ENCODE results near the gene PPP1R15B. TPM values are rescaled to one million over a fixed set of nuclear protein-coding genes. Genes with fewer than 3 reads are reported as not detected.
"Not testable (repeated sequence)": the region's sequence is repeated elsewhere in the genome, so short reads cannot be mapped to it uniquely, and the experiment has no call there.

Gene PPP1R15B
- total and polyA plus RNA-seq, 2 donors, result 28.3 to 45.2 TPM

DNA sequence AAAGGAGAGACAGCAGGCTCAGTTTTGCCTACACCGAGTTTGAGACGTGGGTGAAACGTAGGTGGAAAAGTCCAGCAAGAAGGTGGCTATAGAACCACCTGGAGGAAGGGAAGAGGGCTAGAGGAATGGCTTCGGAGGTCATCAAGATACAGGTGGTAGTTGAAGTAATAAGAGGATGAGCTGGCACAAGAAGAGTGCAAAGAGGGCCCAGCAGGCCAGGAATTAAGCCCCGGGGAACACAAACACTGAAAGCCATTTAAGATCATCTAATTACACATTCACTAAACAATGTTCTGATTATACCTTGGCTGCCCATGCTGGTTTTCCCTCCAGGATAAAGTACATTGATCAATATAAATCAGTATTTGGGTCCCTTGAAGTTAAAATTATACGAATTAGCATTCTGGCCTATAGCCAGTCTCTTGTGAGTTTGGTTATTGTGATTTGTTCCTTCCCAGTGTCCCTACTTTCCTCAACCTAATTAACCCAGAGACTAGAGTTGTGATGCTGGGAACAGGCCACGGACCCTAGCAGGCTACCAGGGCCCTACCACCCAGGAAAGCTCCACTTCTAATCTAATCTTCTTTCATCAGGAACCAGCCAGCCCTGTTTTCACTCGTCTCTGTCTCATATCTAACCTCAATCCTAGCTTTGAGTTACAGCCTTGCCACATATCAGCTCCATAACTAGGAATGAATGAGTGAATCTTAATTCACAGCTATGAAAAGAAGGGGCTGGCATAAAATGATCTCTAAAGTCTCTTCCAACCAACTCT, 26.4 kb upstream of the PPP1R15B start:
- Histone ChIP-seq H3K36me3 (ENCODE audit: insufficient read depth) (peaks cover 2% of the 10 kb centered on the region), H3K27ac (ENCODE audit: low read depth) (no peak overlapping the region), H3K4me1 (ENCODE audit: insufficient read depth) (no peaks in the 10 kb centered on the region), H3K4me3 (ENCODE audit: low read depth, low read length) (no peak overlapping the region)
- DNase-seq (ENCODE audit: extremely low spot score), result no peak
- 77% methylated on average over 8 of the region's 8 CpGs for WGBS

DNA sequence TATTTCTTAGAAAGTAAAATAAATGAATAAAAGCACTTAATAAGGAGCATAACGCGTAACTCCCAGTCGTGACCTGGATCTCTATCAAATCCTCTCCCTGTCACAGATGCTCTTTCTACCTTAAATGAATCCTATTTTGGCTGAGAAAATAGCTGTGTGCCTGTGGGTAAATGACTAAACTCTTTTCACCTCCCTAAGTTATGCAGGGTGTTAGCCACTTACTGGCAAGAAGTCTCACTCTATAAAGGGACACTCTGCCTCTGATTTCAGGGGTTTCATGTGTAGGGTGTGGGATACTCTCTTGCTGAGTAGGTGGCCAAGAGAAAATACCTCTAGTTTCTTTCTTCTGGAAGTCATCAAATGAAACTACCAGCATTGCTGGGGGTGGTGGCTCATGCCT, 24.3 kb upstream of the PPP1R15B start:
- Histone ChIP-seq H3K36me3 (ENCODE audit: insufficient read depth) (peaks cover 2% of the 10 kb centered on the region), H3K27ac (ENCODE audit: low read depth) (no peak overlapping the region)
- DNase-seq (ENCODE audit: extremely low spot score), result no peak

DNA sequence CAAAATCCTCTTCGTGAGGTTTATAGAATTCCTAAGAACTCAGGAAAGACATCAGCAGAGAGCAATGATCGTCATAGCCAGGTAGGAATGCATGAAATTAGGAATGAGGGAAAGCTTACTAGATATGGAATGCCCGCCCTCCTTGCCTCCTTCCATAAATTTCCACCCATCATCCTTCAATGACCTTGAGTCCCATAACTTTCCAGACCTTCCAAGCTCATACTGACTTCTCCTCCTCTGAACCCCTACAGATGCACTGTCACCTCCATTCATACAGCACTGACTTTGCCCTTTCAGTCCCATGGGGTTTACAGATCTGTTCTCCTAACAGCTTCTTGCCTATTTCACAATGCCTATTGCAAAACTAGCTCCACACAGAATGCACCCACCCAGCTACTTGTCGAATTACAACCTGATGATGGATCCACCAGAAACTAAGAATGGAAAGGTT, 23.8 kb upstream of the PPP1R15B start:
- no peaks in the 10 kb centered on the region for H3K4me1 ChIP-seq (ENCODE audit: insufficient read depth)
- no peak overlapping the region for H3K27ac ChIP-seq (ENCODE audit: low read depth)
- WGBS, result 82% methylated on average over 4 of the region's 4 CpGs
- H3K36me3 ChIP-seq (ENCODE audit: insufficient read depth), result peaks cover 2% of the 10 kb centered on the region
- H3K4me3 ChIP-seq (ENCODE audit: low read depth, low read length), result no peak overlapping the region
- no peak for DNase-seq (ENCODE audit: extremely low spot score)

More for the DNA sequence above, 24.3 kb upstream of the PPP1R15B start:
- Histone ChIP-seq H3K4me1 (ENCODE audit: insufficient read depth) (no peaks in the 10 kb centered on the region), H3K4me3 (ENCODE audit: low read depth, low read length) (no peak overlapping the region)
- 93% methylated on average over 3 of the region's 3 CpGs for WGBS

DNA sequence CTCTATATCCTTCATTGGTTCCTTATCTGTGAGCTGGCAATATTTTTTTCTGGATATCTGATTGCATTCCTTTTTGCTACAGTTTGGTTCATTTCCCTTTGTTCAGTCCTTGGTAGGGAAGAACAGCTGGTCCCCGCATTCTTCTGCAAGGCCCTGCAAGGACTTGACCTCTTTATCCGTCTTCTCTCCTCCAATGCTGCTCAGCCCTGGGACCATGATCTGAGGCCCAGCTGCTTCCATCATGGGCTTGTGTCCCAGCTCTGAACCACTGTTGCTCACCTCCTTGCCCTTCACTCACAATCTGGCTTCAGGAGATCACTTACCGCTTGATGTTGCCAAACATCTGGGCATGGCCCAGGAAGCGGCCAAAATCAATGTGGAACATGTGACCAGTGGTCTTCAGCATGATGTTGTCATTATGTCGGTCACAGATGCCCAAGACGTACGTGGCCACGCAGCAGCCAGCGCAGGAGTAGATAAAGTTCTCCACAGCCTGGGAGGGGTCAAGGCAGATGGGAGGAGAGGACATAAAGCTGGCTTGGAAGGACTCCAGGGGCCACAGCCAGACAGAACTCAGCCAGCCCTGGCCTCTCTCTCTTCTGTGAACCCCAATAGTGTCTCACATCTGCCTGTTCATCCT, 22.6 kb upstream of the PPP1R15B start:
- DNase-seq (ENCODE audit: extremely low spot score), result no peak
- no peak overlapping the region for H3K27ac ChIP-seq (ENCODE audit: low read depth)
- WGBS, result 84% methylated on average over 9 of the region's 9 CpGs
- peaks cover 2% of the 10 kb centered on the region for H3K36me3 ChIP-seq (ENCODE audit: insufficient read depth)
- no peaks in the 10 kb centered on the region for H3K4me1 ChIP-seq (ENCODE audit: insufficient read depth)
- no peak overlapping the region for H3K4me3 ChIP-seq (ENCODE audit: low read depth, low read length)

DNA sequence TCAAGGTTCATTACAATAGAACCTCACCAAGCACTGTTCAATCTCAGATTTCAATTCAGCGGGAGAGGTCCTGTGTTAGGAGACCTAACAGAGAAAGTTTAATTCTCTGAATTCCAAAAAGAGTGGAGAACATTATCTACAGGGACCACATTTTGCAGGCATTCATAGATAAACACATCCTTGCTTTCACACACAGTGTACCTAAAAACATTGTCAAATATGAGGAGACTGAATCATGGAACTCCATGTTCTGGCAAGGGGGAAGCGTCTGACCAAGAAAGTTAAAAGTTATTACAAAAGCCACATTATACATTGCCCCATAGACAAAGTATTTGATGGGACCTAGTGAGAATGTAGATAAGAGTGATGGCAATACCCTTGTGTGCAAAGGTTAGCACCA, 21.1 kb upstream of the PPP1R15B start:
- DNase-seq (ENCODE audit: extremely low spot score), result no peak
- 94% methylated on average over 2 of the region's 2 CpGs for WGBS
- H3K27ac ChIP-seq (ENCODE audit: low read depth), result no peak overlapping the region
- H3K4me3 ChIP-seq (ENCODE audit: low read depth, low read length), result no peak overlapping the region
- H3K36me3 ChIP-seq (ENCODE audit: insufficient read depth), result peaks cover 2% of the 10 kb centered on the region
- no peaks in the 10 kb centered on the region for H3K4me1 ChIP-seq (ENCODE audit: insufficient read depth)

DNA sequence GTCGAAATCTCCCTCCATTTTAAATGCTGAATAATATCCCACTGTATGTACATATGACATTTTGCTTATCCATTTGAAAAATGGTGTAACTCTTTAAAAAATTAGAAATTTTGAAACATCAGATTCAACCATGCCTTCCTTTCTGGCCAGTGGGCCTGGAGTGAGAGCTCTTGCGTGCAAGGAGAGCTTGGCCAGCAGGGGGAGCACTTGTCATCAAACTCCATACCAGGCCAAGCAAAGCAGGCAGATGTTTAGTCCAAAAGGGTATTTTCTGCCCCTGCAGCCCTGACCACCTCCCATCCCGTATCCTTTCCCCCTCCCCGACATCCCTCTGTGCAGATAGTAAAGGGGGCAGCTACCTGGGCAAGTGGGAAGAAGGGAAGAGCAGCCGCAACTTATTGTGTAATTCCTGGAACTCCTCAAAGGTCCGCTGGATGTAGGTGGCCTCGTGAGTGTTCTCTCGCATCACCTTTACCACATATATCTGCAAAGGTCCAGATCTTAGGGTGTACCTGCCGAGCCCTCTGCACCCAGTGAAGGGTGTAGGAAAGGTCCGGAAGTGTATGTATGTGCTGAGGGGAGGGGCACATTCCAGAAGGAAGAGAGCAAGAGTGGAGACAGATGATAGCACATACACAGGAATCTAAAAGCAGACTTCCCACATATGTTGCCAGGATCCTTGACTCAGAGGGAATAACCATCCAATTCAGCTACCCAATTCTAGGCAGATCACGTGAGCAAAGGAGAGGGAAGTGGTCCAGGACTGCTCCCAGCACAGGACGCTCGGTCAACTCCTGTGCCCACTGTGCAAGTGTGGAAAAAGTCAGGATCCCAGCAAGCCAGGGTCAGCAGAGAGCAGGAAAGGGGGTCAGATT, 19.9 kb upstream of the PPP1R15B start:
- Histone ChIP-seq H3K27ac (ENCODE audit: low read depth) (no peak overlapping the region), H3K36me3 (ENCODE audit: insufficient read depth) (peaks cover 2% of the 10 kb centered on the region), H3K4me3 (ENCODE audit: low read depth, low read length) (no peak overlapping the region), H3K4me1 (ENCODE audit: insufficient read depth) (no peaks in the 10 kb centered on the region)
- 47% methylated on average over 13 of the region's 13 CpGs for WGBS
- no peak for DNase-seq (ENCODE audit: extremely low spot score)

DNA sequence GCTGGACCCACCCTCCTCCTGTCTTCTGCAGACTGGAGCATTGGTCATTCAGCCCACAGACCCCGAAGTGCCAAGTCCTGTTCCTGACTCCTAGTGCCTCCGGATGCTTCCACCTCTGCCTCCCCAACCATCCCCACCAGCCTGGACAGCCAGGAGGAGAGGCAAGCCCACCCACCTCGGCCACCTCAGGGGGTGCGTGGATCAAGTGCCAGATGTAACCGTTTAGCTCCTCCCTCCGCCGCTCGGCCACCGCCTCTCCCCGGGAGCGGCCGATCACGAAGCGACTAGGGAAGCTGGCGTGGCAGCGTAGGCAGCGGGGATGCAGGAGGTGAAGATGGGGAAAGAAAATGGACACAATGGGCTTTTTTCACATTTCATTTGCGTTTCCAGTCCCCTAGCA, 18.1 kb upstream of the PPP1R15B start:
- H3K4me1 ChIP-seq (ENCODE audit: insufficient read depth), result no peaks in the 10 kb centered on the region
- H3K27ac ChIP-seq (ENCODE audit: low read depth), result no peak overlapping the region
- H3K4me3 ChIP-seq (ENCODE audit: low read depth, low read length), result no peak overlapping the region
- H3K36me3 ChIP-seq (ENCODE audit: insufficient read depth), result peaks cover 2% of the 10 kb centered on the region
- no peak for DNase-seq (ENCODE audit: extremely low spot score)
- 84% methylated on average over 18 of the region's 18 CpGs for WGBS

DNA sequence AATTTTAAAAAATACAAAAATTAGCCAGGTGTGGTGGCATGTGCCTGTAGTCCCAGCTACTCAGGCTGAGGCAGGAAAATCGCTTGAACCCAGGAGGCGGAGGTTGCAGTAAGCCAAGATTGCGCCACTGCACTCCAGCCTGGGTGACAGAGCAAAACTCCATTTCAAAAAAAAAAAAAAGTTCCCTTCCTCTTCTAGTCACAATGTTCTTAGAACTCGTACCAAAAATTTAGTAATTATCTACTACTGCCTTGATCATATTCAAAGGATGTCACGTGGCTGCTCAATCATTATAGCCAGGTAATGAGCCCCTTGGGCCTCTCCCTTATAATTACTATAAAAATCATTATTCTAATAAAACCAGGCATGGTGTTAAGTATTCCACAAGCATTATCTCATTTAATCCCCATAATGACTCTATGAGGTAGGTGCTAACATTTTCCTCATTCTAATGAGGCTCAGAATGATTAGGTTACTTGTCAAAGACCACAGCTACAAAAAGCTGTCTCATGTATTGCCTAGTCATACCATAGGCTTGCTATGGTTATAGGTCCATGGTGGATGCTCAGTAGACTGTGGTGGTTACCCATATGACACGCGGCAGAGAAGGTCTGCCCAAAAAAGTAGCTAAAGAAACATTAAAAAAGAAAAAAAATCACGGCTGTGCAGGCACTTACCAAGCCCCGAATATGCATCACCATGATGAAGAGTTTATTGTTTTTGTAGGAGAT, 15.5 kb upstream of the PPP1R15B start:
- no peak for DNase-seq (ENCODE audit: extremely low spot score)
- Histone ChIP-seq H3K27ac (ENCODE audit: low read depth) (no peak overlapping the region), H3K4me3 (ENCODE audit: low read depth, low read length) (no peak overlapping the region), H3K36me3 (ENCODE audit: insufficient read depth) (no peaks in the 10 kb centered on the region), H3K4me1 (ENCODE audit: insufficient read depth) (no peaks in the 10 kb centered on the region)
- WGBS, result 95% methylated on average over 9 of the region's 9 CpGs

DNA sequence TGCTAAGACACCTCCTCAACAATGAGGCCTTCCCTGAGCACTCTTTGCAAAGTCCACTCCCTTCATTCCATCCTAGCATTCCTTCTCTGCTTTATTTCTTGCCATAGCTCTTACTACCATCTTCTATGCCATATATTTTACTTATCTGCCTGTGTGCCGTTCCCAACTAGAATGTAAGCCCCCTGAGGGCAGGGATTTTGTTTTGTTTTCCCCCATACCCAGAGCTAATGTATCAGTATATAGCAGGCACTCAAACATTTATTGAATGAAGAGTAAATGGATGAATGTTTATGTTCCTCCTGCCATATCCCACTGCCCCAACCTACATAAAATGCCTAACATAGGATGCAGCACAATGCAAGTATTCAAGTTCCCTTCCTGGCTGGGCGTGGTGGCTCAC, 14.9 kb upstream of the PPP1R15B start:
- 92% methylated on average over 2 of the region's 2 CpGs for WGBS
- DNase-seq (ENCODE audit: extremely low spot score), result no peak
- Histone ChIP-seq H3K4me3 (ENCODE audit: low read depth, low read length) (no peak overlapping the region), H3K27ac (ENCODE audit: low read depth) (no peak overlapping the region), H3K36me3 (ENCODE audit: insufficient read depth) (no peaks in the 10 kb centered on the region), H3K4me1 (ENCODE audit: insufficient read depth) (no peaks in the 10 kb centered on the region)

DNA sequence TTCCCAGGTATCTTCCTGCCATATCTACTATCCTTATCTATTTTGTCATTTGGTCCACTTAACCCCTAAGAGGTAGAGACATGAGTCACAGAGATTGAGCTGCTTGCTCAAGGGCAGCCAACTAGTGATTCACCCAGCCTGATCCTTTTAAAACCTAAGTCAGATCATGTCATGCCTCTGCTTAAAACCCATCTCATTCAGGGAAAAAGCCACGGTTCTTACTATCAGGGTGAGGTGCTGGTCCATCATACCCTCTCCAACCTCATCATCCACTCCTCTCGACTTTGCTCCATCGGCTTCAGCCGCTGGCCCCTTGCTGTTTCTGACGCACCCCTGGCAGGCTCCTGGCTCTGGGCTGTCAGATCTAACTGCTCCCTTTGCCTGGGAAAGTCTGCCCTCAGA, 14.4 kb upstream of the PPP1R15B start:
- DNase-seq (ENCODE audit: extremely low spot score), result no peak
- WGBS, result 84% methylated on average over 5 of the region's 5 CpGs
- Histone ChIP-seq H3K36me3 (ENCODE audit: insufficient read depth) (no peaks in the 10 kb centered on the region), H3K4me1 (ENCODE audit: insufficient read depth) (no peaks in the 10 kb centered on the region), H3K27ac (ENCODE audit: low read depth) (no peak overlapping the region), H3K4me3 (ENCODE audit: low read depth, low read length) (no peak overlapping the region)

DNA sequence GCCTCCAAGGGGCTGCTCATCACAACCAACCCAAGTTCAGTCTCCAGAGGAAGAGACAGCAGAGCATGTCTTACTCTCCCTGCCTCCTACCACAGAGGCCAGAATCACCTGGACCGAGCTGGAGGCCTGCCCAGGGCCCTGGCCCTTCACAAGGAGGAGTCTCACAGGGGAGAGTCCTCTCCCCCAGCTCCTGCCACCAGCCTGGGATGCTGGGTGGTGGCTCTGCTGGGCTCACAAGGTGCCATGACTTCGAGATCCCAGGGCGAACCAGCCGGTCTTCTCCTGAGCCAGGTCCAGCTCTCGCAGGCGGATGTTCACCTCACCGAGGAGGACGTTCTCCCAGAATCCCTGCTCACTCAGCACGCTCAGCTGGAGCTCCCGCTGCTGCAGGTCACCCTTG, 13.0 kb upstream of the PPP1R15B start:
- Histone ChIP-seq H3K4me1 (ENCODE audit: insufficient read depth) (no peaks in the 10 kb centered on the region), H3K36me3 (ENCODE audit: insufficient read depth) (no peaks in the 10 kb centered on the region), H3K4me3 (ENCODE audit: low read depth, low read length) (no peak overlapping the region), H3K27ac (ENCODE audit: low read depth) (no peak overlapping the region)
- 94% methylated on average over 10 of the region's 10 CpGs for WGBS
- no peak for DNase-seq (ENCODE audit: extremely low spot score)

DNA sequence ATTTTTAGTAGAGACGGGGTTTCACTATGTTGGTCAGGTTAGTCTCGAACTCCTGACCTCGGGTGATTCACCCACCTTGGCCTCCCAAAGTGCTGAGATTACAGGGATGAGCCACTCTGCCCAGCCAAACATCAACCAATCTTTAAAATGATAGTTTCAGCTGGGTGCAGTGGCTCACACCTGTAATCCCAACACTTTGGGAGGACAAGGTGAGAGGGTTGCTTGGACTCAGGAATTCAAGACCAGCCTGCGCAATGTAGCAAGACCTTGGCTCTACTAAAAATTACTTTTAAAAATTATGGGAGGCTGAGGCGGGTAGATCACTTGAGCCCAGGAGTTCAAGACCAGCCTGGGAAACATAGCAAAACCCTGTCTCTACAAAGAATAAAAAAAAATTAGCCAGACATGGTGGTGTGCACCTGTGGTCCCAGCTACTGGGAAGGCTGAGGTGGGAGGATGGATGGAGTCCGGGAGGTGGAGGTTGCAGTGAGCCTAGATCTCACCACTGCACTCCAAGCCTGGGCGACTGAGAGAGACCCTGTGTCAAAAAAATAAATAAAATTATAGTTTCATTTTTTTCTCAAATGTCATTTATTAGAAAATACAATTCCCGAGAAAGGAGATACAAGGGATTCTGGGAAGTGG, 10.6 kb upstream of the PPP1R15B start:
- not testable (repeated sequence) for H3K4me3 ChIP-seq (ENCODE audit: low read depth, low read length); H3K27ac ChIP-seq (ENCODE audit: low read depth); DNase-seq (ENCODE audit: extremely low spot score); H3K36me3 ChIP-seq (ENCODE audit: insufficient read depth); H3K4me1 ChIP-seq (ENCODE audit: insufficient read depth)
- WGBS, result 93% methylated on average over 8 of the region's 8 CpGs

DNA sequence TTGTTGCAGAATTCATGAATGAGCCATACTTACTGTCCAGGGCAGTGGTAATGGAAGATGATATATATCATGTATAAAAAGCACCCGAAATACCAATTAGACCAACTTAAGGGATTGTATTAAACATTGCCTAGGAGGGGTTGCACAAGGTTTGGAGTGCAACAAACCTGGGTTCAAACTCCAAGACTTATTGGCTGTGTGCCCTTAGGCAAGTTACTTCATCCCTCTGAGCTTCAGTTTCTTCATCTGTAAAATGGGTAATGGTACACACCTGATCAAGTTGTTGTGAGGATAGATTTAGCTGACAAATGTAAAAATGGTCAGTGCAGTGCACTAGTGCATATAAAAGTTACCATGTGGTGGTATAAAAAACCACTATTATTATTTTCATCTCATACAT, 9.8 kb upstream of the PPP1R15B start:
- Histone ChIP-seq H3K4me3 (ENCODE audit: low read depth, low read length) (no peak overlapping the region), H3K36me3 (ENCODE audit: insufficient read depth) (no peaks in the 10 kb centered on the region), H3K4me1 (ENCODE audit: insufficient read depth) (no peaks in the 10 kb centered on the region), H3K27ac (ENCODE audit: low read depth) (no peak overlapping the region)
- DNase-seq (ENCODE audit: extremely low spot score), result no peak
- 99% methylated on average over 1 of the region's 1 CpG for WGBS

Measured in urinary bladder (tissue), 4 donors.